Naive thymus-derived CD8-positive, alpha-beta T cell (primary cell): ENCODE results near the gene ZNF600. TPM values are rescaled to one million over a fixed set of nuclear protein-coding genes. Genes with fewer than 3 reads are reported as not detected.
"Not testable (repeated sequence)": the region's sequence is repeated elsewhere in the genome, so short reads cannot be mapped to it uniquely, and the experiment has no call there.

ENCODE experiments used
- ATAC-seq, 2 donors: fragments of 150-1000 bp; cut with Tn5 transposase in 1 of 2; sonication (Bioruptor Pico), chemical (Tn5 transposase) in 1 of 2; 1 replicate in 1 of 2; 2 replicates in 1 of 2; pipeline ENCODE4 v1.10.0; 2021; ENCODE audit warnings: mild to moderate bottlenecking in 2 of 2, moderate library complexity in 2 of 2
- POLR2A ChIA-PET: fragments of 350-600 bp; sonication (Branson Sonifier 250); formaldehyde crosslinking; loops from one replicate; lab custom pipeline; 2021; ENCODE audit warnings: antibody characterized with exemption; lab: Charles Lee
- DNase-seq, 10 donors: peaks; one replicate each; pipeline versions ENCODE4 v3.0.0 to v3.0.0-alpha.2; 2020 to 2022
- H3K27ac Mint-ChIP-seq, 10 donors: one replicate each; pipeline ENCODE4 v1.8.0; 2020 to 2022; ENCODE audit warnings: mild to moderate bottlenecking in 10 of 10, mixed read lengths in 10 of 10, moderate library complexity in 4 of 10, inconsistent platforms in 1 of 10
- H3K27me3 Mint-ChIP-seq, 5 donors: one replicate each; pipeline ENCODE4 v1.8.0; 2021 to 2022; ENCODE audit warnings: mixed read lengths in 5 of 5
- H3K36me3 Mint-ChIP-seq, 3 donors: one replicate each; pipeline ENCODE4 v1.8.0; 2020 to 2022; ENCODE audit warnings: mixed read lengths in 3 of 3, mild to moderate bottlenecking in 2 of 3, inconsistent platforms in 1 of 3
- H3K4me1 Mint-ChIP-seq, 4 donors: one replicate each; pipeline ENCODE4 v1.8.0; 2021 to 2022; ENCODE audit warnings: mixed read lengths in 4 of 4
- H3K4me3 Mint-ChIP-seq, 10 donors: one replicate each; pipeline ENCODE4 v1.8.0; 2020 to 2022; ENCODE audit warnings: mild to moderate bottlenecking in 10 of 10, mixed read lengths in 10 of 10, moderate library complexity in 6 of 10, inconsistent platforms in 1 of 10
- H3K9me3 Mint-ChIP-seq, 9 donors: one replicate each; pipeline ENCODE4 v1.8.0; 2020 to 2022; ENCODE audit warnings: mixed read lengths in 9 of 9, mild to moderate bottlenecking in 3 of 9, inconsistent platforms in 1 of 9, moderate library complexity in 1 of 9
- polyA plus RNA-seq, 3 donors: library from polyadenylated mRNA; unstranded; fragments of 300-500 nt; fragmentation: Illumina TruSeq; gene quantifications; one replicate each; pipeline ENCODE4 v1.2.3, GENCODE V29; 2021
- total RNA-seq, 8 experiments: library from RNA in 2 of 8; stranded (reverse) in 2 of 8; gene quantifications; one replicate each; pipeline ENCODE4 v1.2.3 and lab custom pipeline; 2021 to 2026

ZNF600 gene
- total RNA-seq (10 to 100 TPM; 64.6 to 65.1 TPM), polyA plus RNA-seq (10 to 100 TPM in 2 of 3 donors, 1 to 10 TPM in 1; 4.6 to 12.7 (median 10.2) TPM), total RNA-seq (lab: John Stamatoyannopoulos, UW) (4.4 to 60.6 (median 22.8) reads per million in 6 experiments)

GRCh38 chr19:52786464-52787354 is at the start of gene ZNF600:
Gene ZNF600 (minus strand): TSS chr19:52786791. CDS start chr19:52778888, 7,903 bp downstream.
- DNase-seq (peak; percentile 47 to 91 (median 68)), ATAC-seq (peak; percentile 94 to 96)
- peak within 1 kb of the TSS; percentile 83 to 95 (median 90) for H3K27ac Mint-ChIP-seq
- not testable (repeated sequence) for H3K27me3 Mint-ChIP-seq
- peak within 1 kb of the TSS; percentile 88 to 97 (median 94) for H3K4me3 Mint-ChIP-seq
- peaks cover 21 to 39% (median 32%) of the 10 kb centered on the region in 4 donors for H3K4me1 Mint-ChIP-seq
- POLR2A ChIA-PET, result interaction anchor here (0.7 to 1.0 kb wide), 5 partner anchors 94 to 646 kb away, joined by 3 to 6 read pairs (median 4); partner anchors contain the start of gene ZNF320
- peaks cover 0 to 70% (median 15%) of the 10 kb centered on the region in 9 donors for H3K9me3 Mint-ChIP-seq
- peaks cover 19 to 30% (median 23%) of the 10 kb centered on the region in 3 donors for H3K36me3 Mint-ChIP-seq

GRCh38 chr19:52834289-52834688 is 47.7 kb upstream of the ZNF600 start:
- ATAC-seq, H3K4me1 Mint-ChIP-seq, H3K4me3 Mint-ChIP-seq, DNase-seq, POLR2A ChIA-PET, H3K27me3 Mint-ChIP-seq: not testable (repeated sequence)
- Mint-ChIP-seq H3K27ac (peak overlapping the region in 1 of 10 donors; percentile 89), H3K36me3 (peaks cover 23 to 65% (median 54%) of the 10 kb centered on the region in 3 donors), H3K9me3 (peaks cover 18 to 87% (median 46%) of the 10 kb centered on the region in 9 donors)

DNA sequence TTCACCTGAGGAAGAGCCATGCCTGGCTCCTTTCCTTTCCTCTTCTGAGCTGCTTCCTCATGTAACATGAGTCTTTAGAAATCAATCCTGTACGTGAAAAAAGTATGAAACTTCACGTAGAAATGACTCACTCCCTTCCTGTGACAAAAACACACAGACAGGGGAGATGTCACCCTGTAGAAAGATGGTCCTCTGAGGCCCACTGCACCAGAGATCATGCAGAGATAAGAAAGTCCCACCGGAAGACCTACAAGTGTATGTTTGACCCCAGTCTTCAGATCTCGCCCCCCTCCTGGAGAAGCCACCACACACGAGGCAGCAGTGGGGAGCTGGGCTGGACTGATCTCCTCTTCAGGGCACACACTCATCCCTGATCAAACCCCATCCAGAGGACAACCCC is 47.0 kb upstream of the ZNF600 start:
- H3K4me3 Mint-ChIP-seq, POLR2A ChIA-PET, H3K4me1 Mint-ChIP-seq, ATAC-seq, DNase-seq, H3K27me3 Mint-ChIP-seq: not testable (repeated sequence)
- Mint-ChIP-seq H3K36me3 (peaks cover 23 to 60% (median 51%) of the 10 kb centered on the region in 3 donors), H3K9me3 (peaks cover 18 to 81% (median 46%) of the 10 kb centered on the region in 9 donors), H3K27ac (peak overlapping the region in 2 of 10 donors; percentile 74 to 89)

GRCh38 chr19:52829866-52830265 is 43.3 kb upstream of the ZNF600 start:
- DNase-seq, H3K27me3 Mint-ChIP-seq, H3K4me1 Mint-ChIP-seq, H3K27ac Mint-ChIP-seq, ATAC-seq, H3K4me3 Mint-ChIP-seq: not testable (repeated sequence)
- POLR2A ChIA-PET, result interaction anchor here (0.6 kb wide), 1 partner anchor 16 kb away, joined by 3 read pairs; no protein-coding TSS in a partner anchor
- Mint-ChIP-seq H3K36me3 (peaks cover 3 to 49% (median 41%) of the 10 kb centered on the region in 3 donors), H3K9me3 (peaks cover 7 to 78% (median 34%) of the 10 kb centered on the region in 9 donors)

DNA sequence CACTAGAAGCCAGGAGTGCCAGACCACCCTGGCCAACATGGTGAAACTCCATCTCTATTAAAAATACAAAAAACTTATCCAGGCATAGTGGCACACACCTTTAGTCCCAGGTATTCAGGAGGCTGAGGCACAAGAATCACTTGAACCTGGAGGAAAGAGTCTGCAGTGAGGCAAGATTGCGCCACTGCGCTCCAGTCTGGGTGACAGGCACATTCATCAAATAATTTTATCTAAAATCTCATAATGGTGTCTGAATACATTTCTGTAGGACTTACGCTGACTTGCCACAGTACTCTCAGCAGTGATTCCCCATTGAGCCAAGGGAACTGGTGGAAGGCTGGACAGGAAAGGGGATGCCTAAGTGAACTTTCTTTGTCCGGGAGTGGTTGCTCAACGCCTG is 39.2 kb upstream of the ZNF600 start:
- H3K4me3 Mint-ChIP-seq, result peak overlapping the region in 1 of 10 donors; percentile 29
- POLR2A ChIA-PET, result no interaction called here
- DNase-seq, result no peak
- peaks cover 1 to 36% (median 23%) of the 10 kb centered on the region in 3 donors for H3K36me3 Mint-ChIP-seq
- H3K27me3 Mint-ChIP-seq, result no peaks in the 10 kb centered on the region
- peaks cover 0 to 67% (median 21%) of the 10 kb centered on the region in 9 donors for H3K9me3 Mint-ChIP-seq
- H3K27ac Mint-ChIP-seq, result no peak overlapping the region
- peaks cover 3 to 6% (median 4%) of the 10 kb centered on the region in 4 donors for H3K4me1 Mint-ChIP-seq
- ATAC-seq, result no peak

DNA sequence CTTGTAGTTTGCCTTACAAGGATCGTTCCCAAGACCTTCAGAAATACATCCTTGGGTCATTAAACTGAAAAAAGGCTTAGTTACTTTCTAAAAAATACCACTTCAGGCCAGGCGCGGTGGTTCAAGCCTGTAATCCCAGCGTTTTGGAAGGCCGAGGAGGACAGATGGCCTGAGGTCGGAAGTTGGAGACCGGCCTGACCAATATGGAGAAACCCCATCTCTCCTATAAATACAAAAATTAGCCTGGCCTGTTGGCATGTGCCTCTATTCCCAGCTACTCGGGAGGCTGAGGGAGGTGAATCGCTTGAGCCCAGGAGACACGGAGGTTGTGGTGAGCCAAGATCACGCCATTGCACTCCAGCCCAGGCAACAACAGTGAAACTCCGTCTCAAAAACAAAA is 37.1 kb upstream of the ZNF600 start:
- H3K4me1 Mint-ChIP-seq, result peaks cover 9 to 18% (median 12%) of the 10 kb centered on the region in 4 donors
- no peak for ATAC-seq
- H3K27me3 Mint-ChIP-seq, result no peaks in the 10 kb centered on the region
- POLR2A ChIA-PET, result no interaction called here
- H3K9me3 Mint-ChIP-seq, result peaks cover 0 to 60% (median 17%) of the 10 kb centered on the region in 9 donors
- no peak overlapping the region for H3K4me3 Mint-ChIP-seq
- H3K27ac Mint-ChIP-seq, result no peak overlapping the region
- DNase-seq, result no peak
- H3K36me3 Mint-ChIP-seq, result peaks cover 9 to 36% (median 21%) of the 10 kb centered on the region in 3 donors

- H3K4me3 Mint-ChIP-seq, result peak within 1 kb of the TSS; percentile 84 to 96 (median 94)
- DNase-seq, result peak; percentile 36 to 84 (median 56)
- peaks cover 22 to 48% (median 30%) of the 10 kb centered on the region in 3 donors for H3K36me3 Mint-ChIP-seq
- POLR2A ChIA-PET, result interaction anchor here (1.0 kb wide), 1 partner anchor 144 kb away, joined by 3 read pairs; no protein-coding TSS in a partner anchor
- peak within 1 kb of the TSS; percentile 81 to 96 (median 92) for H3K27ac Mint-ChIP-seq
- H3K4me1 Mint-ChIP-seq, result peaks cover 12 to 20% (median 19%) of the 10 kb centered on the region in 4 donors
- not testable (repeated sequence) for H3K27me3 Mint-ChIP-seq
- peak; percentile 99 for ATAC-seq
- peaks cover 0 to 57% (median 18%) of the 10 kb centered on the region in 9 donors for H3K9me3 Mint-ChIP-seq
These were observed 34.8 kb upstream of the ZNF600 start, which contains the start of gene ZNF28 for GRCh38 chr19:52821204-52821960. Gene ZNF28 (minus strand): TSS chr19:52821633. CDS start chr19:52817958, 3,675 bp downstream.

GRCh38 chr19:52820472-52821203 is 34.0 kb upstream of the ZNF600 start:
- peak; percentile 24 to 29 for ATAC-seq
- peak in 4 of 10 donors; percentile 3 to 65 (median 12) for DNase-seq
- Mint-ChIP-seq H3K4me3 (peak overlapping the region; percentile 84 to 96 (median 94)), H3K27ac (peak overlapping the region; percentile 77 to 96 (median 90)), H3K36me3 (peaks cover 22 to 52% (median 37%) of the 10 kb centered on the region in 3 donors), H3K9me3 (peaks cover 0 to 57% (median 19%) of the 10 kb centered on the region in 9 donors), H3K4me1 (peaks cover 12 to 20% (median 19%) of the 10 kb centered on the region in 4 donors)
- POLR2A ChIA-PET, H3K27me3 Mint-ChIP-seq: not testable (repeated sequence)

- ATAC-seq, result no peak
- no peak overlapping the region for H3K27ac Mint-ChIP-seq
- POLR2A ChIA-PET, result interaction anchor here (0.6 kb wide), 2 partner anchors 10 to 1368 kb away, joined by 3 to 5 read pairs; no protein-coding TSS in a partner anchor
- H3K4me1 Mint-ChIP-seq, result no peaks in the 10 kb centered on the region
- H3K9me3 Mint-ChIP-seq, result peaks cover 0 to 78% (median 14%) of the 10 kb centered on the region in 9 donors
- no peak overlapping the region for H3K4me3 Mint-ChIP-seq
- DNase-seq, result no peak
- no peaks in the 10 kb centered on the region for H3K27me3 Mint-ChIP-seq
- peaks cover 27 to 66% (median 65%) of the 10 kb centered on the region in 3 donors for H3K36me3 Mint-ChIP-seq
These were observed 23.2 kb upstream of the ZNF600 start for GRCh38 chr19:52809801-52810200.

- peaks cover 53 to 86% (median 58%) of the 10 kb centered on the region in 3 donors for H3K36me3 Mint-ChIP-seq
- H3K9me3 Mint-ChIP-seq, result peaks cover 10 to 97% (median 52%) of the 10 kb centered on the region in 9 donors
- DNase-seq, H3K4me3 Mint-ChIP-seq, H3K4me1 Mint-ChIP-seq, H3K27ac Mint-ChIP-seq, ATAC-seq, POLR2A ChIA-PET, H3K27me3 Mint-ChIP-seq: not testable (repeated sequence)
These were observed 13.5 kb upstream of the ZNF600 start for GRCh38 chr19:52799950-52800640.

DNA sequence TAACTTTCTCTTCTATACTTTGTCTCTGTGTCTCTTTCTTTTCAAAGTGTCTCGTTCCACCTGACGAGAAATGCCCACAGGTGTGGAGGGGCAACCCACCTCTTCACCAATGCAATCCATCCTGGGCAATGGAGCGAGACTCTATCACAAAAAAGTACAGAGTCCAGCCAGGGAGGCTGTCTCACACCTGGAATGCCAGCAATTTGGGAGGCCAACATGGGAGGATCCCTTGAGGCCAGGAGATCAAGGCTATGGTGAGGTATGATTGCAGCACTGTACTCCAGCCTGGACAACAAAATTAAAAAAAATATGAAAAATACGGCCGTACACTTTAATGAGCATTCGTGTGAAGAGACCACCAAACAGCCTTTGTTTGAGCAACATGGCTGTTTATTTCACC is 2.8 kb upstream of the ZNF600 start:
- peaks cover 12 to 30% (median 17%) of the 10 kb centered on the region in 3 donors for H3K36me3 Mint-ChIP-seq
- H3K27ac Mint-ChIP-seq, result no peak overlapping the region
- DNase-seq (no peak), ATAC-seq (no peak)
- POLR2A ChIA-PET, result no interaction called here
- no peaks in the 10 kb centered on the region for H3K27me3 Mint-ChIP-seq
- H3K4me3 Mint-ChIP-seq, result peak overlapping the region in 5 of 10 donors; percentile 14 to 76 (median 56)
- peaks cover 0 to 70% (median 24%) of the 10 kb centered on the region in 9 donors for H3K9me3 Mint-ChIP-seq
- peaks cover 18 to 32% (median 25%) of the 10 kb centered on the region in 4 donors for H3K4me1 Mint-ChIP-seq
